ENCODE data around the gene ATXN1.

DNA sequence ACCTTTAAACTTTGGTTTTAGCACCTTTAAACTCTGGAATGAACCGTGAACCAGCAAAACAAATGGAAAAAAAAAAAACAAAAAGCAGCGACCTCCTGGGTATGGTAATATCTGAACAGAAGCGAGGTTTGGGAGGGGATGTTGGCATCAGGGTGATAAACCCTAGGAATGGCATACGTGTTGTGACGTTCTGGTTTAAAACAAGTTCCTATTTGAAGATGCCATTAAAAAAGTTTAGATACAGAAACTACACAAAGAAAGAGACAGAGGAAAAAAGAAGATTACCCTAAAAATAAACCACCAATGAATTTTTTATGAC lies 60.4 kb downstream of the ATXN1 start:
- TF ChIP-seq, protein P1, sequence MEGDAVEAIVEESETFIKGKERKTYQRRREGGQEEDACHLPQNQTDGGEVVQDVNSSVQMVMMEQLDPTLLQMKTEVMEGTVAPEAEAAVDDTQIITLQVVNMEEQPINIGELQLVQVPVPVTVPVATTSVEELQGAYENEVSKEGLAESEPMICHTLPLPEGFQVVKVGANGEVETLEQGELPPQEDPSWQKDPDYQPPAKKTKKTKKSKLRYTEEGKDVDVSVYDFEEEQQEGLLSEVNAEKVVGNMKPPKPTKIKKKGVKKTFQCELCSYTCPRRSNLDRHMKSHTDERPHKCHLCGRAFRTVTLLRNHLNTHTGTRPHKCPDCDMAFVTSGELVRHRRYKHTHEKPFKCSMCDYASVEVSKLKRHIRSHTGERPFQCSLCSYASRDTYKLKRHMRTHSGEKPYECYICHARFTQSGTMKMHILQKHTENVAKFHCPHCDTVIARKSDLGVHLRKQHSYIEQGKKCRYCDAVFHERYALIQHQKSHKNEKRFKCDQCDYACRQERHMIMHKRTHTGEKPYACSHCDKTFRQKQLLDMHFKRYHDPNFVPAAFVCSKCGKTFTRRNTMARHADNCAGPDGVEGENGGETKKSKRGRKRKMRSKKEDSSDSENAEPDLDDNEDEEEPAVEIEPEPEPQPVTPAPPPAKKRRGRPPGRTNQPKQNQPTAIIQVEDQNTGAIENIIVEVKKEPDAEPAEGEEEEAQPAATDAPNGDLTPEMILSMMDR (tag by site-specific recombination; IDR thresholded peaks at IDR 0.05): no peak
- no peak for TF ChIP-seq ZNF274 (IDR thresholded peaks at IDR 0.05; ENCODE audit: low read length)
- TF ChIP-seq ZNF274 (tag by site-specific recombination; IDR thresholded peaks at IDR 0.05; ENCODE audit: borderline replicate concordance): no peak
- no peak for TF ChIP-seq ZNF391 (tag by site-specific recombination; IDR thresholded peaks at IDR 0.05; ENCODE audit: borderline replicate concordance, low read depth)
- TF ChIP-seq ZNF785 (tag by site-specific recombination; IDR thresholded peaks at IDR 0.05): no peak
- TF ChIP-seq ZNF48 (tag by site-specific recombination; IDR thresholded peaks at IDR 0.05): no peak
- TF ChIP-seq ZNF768 (tag by site-specific recombination; IDR thresholded peaks at IDR 0.05): no peak
- no peak for TF ChIP-seq ZNF629 (tag by site-specific recombination; IDR thresholded peaks at IDR 0.05)
- TF ChIP-seq ZSCAN23 (tag by site-specific recombination; IDR thresholded peaks at IDR 0.05): no peak
- no peak for TF ChIP-seq ZSCAN16 (tag by site-specific recombination; IDR thresholded peaks at IDR 0.05)
- no peak for TF ChIP-seq ZNF138 (tag by site-specific recombination; IDR thresholded peaks at IDR 0.05; ENCODE audit: borderline replicate concordance)
- TF ChIP-seq ZNF426 (tag by site-specific recombination; IDR thresholded peaks at IDR 0.05): no peak
- no peak for TF ChIP-seq YY1 (tag by site-specific recombination; IDR thresholded peaks at IDR 0.05)
